Right hindlimb (tissue), 1 donor: ENCODE measurements around the gene CYP46A1.

ENCODE experiments used
- DNase-seq: peaks from one replicate; pipeline ENCODE4 v3.0.0-alpha.2; 2018

The CYP46A1 gene

DNA sequence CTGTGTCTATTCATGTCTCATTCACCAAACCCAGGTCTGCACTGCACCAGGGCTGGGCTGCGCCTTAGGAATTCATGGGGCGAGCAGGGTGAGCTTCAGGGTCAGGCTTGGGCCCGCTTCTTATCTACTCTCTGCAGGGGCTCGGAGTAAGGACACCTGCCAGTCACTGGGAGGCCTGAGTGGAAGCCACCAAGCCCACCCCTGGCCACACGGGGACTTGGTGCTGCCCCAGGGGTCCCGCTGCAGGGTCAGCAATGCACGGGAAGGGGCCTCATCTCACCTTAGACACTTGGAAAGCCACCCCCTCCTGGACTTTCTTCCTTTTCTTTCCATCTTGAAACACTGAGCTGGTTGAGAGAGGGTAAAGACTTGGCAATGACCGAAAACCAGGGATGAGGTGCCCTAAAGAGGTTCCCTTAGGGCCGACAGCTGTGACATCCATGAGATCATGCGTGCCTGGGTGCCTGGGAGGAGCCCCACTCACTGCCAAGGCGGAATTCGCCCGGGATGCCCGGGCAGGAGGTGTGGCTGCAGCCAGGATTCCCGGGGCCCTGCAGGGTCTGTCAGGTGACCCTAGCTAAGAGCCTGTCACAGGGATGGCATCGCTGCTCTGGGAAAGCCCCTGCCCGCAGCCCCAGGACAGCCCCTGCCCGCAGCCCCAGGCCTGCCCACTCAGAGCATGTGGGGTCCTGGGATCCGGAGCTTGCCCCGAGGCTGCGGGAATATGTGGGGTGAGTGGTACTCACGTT lies 63.7 kb downstream of the CYP46A1 start:
- DNase-seq: no peak

DNA sequence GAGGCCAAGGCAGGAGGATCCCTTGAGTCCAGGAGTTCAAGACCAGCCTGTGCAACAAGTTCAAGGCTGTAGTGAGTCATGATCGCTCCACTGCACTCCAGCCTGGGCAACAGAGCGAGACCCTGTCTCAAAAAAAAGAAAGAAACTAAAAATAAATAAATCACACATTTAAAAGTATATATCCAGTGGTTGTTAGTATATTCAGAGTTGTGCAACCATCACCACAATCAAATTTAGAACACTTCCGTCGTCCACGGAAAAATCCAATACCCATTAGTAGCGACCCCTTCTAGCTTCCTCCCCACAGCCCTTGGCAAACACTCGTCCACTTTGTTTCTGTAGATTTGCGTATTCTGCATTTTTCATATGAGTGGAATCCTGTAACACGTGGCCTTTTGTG lies 64.4 kb downstream of the CYP46A1 start:
- no peak for DNase-seq

DNA sequence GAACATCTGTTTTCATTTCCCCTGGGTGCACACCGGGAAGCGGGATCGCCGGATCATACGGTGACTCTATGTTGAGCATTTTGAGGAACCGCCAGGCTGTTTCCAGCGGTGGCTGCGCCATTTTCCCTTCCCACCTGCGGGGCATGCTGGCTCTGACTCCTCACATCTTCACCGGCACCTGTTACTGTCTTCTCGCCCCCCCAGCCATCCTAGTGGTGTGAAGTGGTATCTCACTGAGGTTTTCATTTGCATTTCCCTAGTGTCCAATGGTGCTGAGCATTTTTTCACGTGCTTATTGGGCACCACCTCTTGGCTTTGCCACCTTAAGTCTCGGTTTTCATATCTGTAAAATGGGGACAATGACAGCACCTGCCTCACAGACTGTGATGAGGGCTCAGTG lies 65.0 kb downstream of the CYP46A1 start:
- no peak for DNase-seq

DNA sequence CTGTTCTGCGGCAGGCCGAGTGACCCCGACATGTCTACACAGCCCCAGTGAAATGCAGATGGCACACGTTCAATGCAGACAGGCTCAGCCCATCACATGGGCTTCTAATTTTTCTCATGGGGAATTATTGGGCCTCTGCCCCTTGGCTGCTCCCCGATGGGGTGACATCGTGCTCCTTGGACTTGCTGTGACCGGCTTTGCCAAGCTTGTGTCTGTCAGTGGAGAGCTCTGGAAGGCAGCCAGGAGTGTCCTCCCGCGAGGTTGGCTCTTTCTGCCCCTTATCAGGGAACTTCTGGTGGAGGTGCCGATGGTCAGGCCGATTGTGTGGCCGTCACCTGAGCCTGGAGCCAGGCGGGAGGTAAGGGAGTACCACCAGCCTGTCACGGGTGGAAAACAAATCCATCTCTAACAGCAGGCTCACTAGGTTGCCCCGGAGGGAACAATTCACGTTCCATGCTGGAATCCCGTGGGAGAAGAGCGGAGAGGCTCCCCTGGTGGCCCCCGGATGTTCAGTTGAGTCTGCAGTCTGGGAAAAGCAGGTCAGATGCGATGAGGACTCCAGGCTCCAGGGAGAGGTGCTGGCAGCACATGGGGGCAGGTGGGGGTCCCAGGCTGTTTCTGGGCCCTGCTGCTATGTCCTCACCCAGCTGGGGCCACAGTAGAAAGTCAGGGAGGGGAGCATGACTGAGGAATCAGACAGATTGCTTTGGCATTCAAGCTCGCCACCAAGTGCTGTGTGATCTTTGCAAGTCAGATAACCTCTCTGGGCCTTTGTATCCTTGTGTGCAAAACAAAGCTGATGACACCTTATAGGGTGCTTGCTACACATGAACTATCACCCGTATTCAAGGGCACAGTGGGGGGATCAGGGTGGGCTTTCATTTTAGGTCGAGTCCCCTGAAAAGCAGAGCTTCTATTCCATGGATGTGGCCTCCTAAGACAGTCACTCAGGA lies 65.9 kb downstream of the CYP46A1 start:
- DNase-seq: no peak

- DNase-seq: no peak
These were observed 66.8 kb downstream of the CYP46A1 start for GRCh38 chr14:99750746-99751450.

- DNase-seq: no peak
These were observed 67.7 kb downstream of the CYP46A1 start for GRCh38 chr14:99751539-99752485.

GRCh38 chr14:99752486-99753121 lies 68.5 kb downstream of the CYP46A1 start:
- no peak for DNase-seq

DNA sequence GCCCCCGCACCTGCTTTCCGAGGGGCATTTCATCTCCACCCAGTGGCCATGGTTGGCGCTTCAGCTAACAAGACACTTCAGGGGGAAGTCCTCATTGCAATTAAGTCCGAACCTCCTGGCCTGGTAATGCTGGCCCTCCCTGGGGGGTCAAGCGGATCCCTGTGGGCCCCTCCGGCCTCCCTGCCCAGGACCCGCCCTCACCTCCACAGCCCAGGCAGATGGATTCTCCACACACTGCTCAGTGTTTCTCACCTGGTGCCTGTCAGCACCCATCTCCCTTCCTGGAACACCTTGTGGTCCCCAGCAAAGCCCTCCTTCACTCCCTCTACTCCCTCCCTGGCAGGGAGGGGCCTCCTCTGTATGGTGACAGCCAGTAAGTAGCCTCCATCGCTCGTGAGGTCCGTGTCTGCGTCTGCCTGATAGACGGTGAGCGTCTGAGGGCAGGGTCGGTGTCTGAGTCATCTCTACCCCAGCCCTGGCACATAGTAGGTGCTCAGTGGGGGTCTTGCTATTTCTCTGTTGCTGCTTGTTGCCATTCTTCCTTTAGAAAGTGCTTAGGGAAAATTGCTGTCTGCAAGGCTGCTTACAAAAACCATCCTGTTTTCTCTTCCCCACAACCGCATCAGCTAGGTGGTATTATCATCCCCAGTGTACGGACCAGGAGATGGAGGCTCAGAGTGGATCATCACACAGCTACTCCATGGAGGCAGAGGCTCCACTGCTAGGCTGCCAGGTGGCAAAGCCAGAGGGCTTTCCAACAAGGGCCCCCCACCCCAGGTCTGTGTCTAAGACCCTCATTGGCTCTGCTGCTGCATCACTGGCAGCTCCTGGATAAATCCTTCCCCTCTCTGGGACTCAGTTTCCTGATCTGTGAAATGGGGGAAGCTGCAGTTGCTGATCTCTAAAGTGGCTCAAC lies 69.4 kb downstream of the CYP46A1 start:
- DNase-seq: no peak

- peak; percentile 24 for DNase-seq
These were observed 70.3 kb downstream of the CYP46A1 start for GRCh38 chr14:99754141-99755067.

- DNase-seq: no peak
These were observed 70.9 kb downstream of the CYP46A1 start for GRCh38 chr14:99755068-99755405.

DNA sequence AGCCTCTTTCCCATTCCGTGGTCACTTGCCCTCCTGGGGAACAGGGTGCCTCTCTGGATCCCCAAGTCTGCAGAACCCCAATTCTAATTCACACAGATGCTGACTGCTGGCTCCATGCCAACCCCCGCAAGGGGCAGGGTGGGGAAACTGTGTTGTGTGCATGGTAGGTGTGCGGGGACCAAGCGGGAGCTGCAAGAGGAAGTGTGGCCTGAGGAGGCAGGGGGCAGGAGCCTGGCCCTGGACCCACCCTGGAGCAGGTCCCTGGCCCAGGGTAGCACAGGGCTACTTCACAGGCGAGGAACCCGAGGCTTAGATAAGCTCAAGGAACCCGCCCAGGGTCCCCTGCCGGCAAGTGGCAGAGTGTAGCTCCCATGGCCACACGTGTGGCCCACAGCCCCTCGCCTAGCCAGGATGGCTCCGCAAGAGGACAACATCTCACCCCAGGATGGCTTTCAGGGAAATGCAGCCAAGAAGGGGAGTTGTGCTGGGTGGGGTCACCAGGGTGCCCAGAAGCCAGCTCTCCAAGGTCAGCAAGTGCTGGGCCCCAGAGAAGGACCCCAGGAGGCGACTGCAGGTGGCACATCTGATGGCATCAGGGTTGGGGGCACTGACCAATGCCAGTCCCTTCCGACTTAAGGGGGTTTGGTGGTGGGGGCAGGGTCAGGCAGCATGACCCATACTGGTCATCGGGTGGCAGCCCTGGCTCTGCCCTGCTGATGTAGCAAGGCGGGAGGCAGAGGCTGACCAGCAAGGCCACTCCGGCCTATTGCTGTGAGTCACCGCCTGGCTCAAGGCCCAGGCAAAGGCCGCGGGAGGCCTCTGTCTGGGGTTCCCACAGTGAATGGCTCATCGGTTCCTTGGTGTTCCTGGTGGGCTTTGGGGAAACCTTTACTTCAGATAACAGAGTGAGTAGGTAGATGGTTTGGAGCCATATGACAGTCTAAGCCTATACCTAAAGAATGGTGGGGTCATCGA lies 71.8 kb downstream of the CYP46A1 start:
- peak; percentile 78 for DNase-seq

DNA sequence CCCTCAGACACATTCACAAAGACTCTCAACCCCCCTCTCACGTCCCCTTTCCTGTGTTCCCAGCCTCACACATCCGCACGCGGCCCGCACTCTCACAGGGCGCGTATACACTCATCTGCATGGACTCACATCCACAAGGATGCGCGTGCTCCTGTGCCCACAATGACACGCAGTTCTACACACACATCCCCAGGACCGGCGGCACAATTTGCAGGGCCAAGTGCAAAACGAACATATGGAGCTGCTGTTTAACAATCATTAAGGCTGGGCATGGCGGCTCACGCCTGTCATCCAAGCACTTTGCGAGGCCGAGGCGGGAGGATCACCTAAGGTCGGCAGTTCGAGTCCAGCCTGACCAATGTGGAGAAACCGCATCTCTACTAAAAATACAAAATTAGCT lies 72.7 kb downstream of the CYP46A1 start:
- DNase-seq: peak; percentile 12

- DNase-seq: peak; percentile 4
These were observed 73.4 kb downstream of the CYP46A1 start for GRCh38 chr14:99757331-99758070.

- peak; percentile 78 for DNase-seq
These were observed 74.2 kb downstream of the CYP46A1 start for GRCh38 chr14:99758121-99758821.

- DNase-seq: peak; percentile 21
These were observed 74.9 kb downstream of the CYP46A1 start for GRCh38 chr14:99758872-99759545.

- no peak for DNase-seq
These were observed 75.4 kb downstream of the CYP46A1 start for GRCh38 chr14:99759546-99759925.
